ENCODE data around the gene MOCS1. TPM values are rescaled to one million over a fixed set of nuclear protein-coding genes. Genes with fewer than 3 reads are reported as not detected.

MOCS1 gene
- total and polyA plus RNA-seq, 9 of the 15 experiments (the other 6 are each of a cell fraction or from before 2014, with no cell fraction given) = 0.69 to 12.7 (median 8.7) TPM

GRCh38 chr6:39891353-39891752, 42.9 kb downstream of the MOCS1 start:
- intact Hi-C loops (cut with micrococcal nuclease) = loop anchor here (5.0 kb wide), 2 partner anchors 529 to 544 kb away; no protein-coding TSS in a partner anchor
- Histone ChIP-seq H2AFZ (ENCODE audit: low read depth, low read length) (no peak overlapping the region), H3K79me2 (ENCODE audit: control insufficient read depth, insufficient read depth, low read length) (no peaks in the 10 kb centered on the region), H3K9ac (ENCODE audit: insufficient read depth in 1 of 2, low read depth in 2 of 2, low read length in 2 of 2) (no peak overlapping the region), H3K4me2 (ENCODE audit: insufficient read depth, low read length) (no peak overlapping the region), H3K27me3 (ENCODE audit: control insufficient read depth in 2 of 2, insufficient read depth in 2 of 2, low read length in 2 of 2) (peaks cover 14 to 23% of the 10 kb centered on the region in 2 experiments; a peak in 4 of 5 replicates), H3K4me3 (no peak overlapping the region), H3K9me3 (replicated peaks; ENCODE audit: control insufficient read depth, insufficient read depth, low read depth, low read length) (no peaks in the 10 kb centered on the region), H3K27ac (ENCODE audit: extremely low read depth, low read depth, low read length) (no peak overlapping the region), H3K36me3 (ENCODE audit: control insufficient read depth, insufficient read depth, low read length) (no peaks in the 10 kb centered on the region), H4K20me1 (replicated peaks; ENCODE audit: control insufficient read depth, insufficient read depth, low read length) (peaks cover 12% of the 10 kb centered on the region), H3K4me1 (replicated peaks in 1 of 2; ENCODE audit: control insufficient read depth in 2 of 2, insufficient read depth in 2 of 2, low read length in 2 of 2) (no peaks in the 10 kb centered on the region), H3K9me1 (ENCODE audit: control insufficient read depth, insufficient read depth, low read length) (no peaks in the 10 kb centered on the region)
- BruUV-seq (replicated peaks) = no TSS peak
- FAIRE-seq (no peak), DNase-seq (ENCODE audit: extremely low read depth in 1 of 4, low spot score in 3 of 4) (no peak), ATAC-seq (no peak)
- ChIA-PET CTCF (ENCODE audit: low intra/inter-chr PET ratio) (no interaction called here), POLR2A (no interaction called here)
- in situ Hi-C loops (cut with MboI) = no loop called here
- TF ChIP-seq MTF1 (CRISPR knock-in tag; IDR thresholded peaks at IDR 0.05; ENCODE audit: borderline replicate concordance) (no peak), ZNF609 (CRISPR knock-in tag; IDR thresholded peaks at IDR 0.05; ENCODE audit: borderline replicate concordance) (no peak), ZC3H11A (IDR thresholded peaks at IDR 0.05; ENCODE audit: low read depth, low read length) (no peak), POLR2H (tag; IDR thresholded peaks at IDR 0.05; ENCODE audit: low read depth) (no peak), SMC3 (conservative IDR thresholded peaks at IDR 0.05; ENCODE audit: insufficient read depth, low read depth, low read length) (no peak)
- 1% methylated on average over 6 of the region's 6 CpGs for WGBS (ENCODE audit: insufficient coverage, low coverage, missing lambda C conversion rate)
